ENCODE data around the gene SGPP2. TPM values are rescaled to one million over a fixed set of nuclear protein-coding genes. Genes with fewer than 3 reads are reported as not detected.

Gene SGPP2
- total RNA-seq, 1 donor, result not detected

DNA sequence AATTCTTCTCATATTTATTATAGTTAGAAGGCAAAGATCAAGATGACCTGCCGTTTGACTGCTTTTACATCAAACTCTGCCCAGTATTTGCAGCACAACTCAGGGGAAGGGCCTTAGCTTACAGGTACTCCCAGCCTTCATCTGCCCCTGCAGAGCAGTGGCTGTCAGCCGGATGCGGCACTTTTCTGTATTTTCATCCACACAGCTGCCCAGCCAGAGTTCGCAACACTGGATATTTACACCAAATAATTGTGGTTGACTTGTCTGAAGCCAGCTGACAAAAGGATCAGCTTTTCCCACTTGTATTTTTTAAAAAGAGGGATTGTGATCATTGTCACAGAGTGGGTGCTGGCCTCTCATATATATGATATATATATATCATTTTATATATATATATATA is 136.8 kb downstream of the SGPP2 start:
- TF ChIP-seq, protein P1, sequence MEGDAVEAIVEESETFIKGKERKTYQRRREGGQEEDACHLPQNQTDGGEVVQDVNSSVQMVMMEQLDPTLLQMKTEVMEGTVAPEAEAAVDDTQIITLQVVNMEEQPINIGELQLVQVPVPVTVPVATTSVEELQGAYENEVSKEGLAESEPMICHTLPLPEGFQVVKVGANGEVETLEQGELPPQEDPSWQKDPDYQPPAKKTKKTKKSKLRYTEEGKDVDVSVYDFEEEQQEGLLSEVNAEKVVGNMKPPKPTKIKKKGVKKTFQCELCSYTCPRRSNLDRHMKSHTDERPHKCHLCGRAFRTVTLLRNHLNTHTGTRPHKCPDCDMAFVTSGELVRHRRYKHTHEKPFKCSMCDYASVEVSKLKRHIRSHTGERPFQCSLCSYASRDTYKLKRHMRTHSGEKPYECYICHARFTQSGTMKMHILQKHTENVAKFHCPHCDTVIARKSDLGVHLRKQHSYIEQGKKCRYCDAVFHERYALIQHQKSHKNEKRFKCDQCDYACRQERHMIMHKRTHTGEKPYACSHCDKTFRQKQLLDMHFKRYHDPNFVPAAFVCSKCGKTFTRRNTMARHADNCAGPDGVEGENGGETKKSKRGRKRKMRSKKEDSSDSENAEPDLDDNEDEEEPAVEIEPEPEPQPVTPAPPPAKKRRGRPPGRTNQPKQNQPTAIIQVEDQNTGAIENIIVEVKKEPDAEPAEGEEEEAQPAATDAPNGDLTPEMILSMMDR (IDR thresholded peaks at IDR 0.05; ENCODE audit: insufficient read depth, low read depth, low read length), result no peak
- no peak overlapping the region for H3K4me3 ChIP-seq (ENCODE audit: low read depth, low read length)
- no peak for DNase-seq (ENCODE audit: low read depth)

DNA sequence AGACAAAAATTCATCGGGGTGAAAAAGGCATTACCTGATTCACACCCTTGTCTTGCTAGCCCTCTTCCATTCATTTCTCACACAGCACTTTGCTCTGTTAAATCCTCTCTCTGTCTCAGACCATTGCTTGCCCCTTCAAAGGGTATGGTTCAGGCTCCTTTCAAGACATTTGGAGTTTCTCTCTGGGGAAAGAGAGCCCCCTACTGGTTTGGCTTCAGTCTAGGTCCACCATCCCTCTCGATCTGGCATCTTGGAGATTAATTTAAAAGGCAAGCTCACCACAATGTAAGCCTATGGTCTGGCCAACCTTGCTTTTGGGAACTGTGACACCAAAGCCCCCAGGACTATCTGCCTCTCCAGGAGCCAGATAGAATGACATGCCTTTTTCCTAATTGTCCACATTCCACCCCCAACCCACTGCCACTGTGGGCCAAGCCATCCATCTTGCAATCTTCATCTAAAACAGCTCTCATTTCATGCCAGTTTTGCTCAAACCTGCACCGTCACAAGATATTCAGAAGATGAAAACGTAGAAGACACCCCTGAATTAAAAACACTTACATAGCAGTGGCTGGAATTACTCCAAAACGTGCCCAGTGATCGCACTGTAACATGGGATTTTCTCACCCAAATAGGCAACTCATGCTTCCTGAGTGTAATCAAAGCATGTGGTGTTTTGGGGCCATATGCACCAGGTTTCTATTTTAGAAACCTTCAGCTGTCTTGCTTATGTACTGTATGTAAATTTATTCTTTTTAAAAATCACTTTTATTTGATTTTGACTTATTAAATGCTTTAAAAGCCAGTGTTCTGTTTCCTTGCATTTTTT is 137.7 kb downstream of the SGPP2 start:
- peak; percentile 66 for DNase-seq (ENCODE audit: low read depth)
- H3K4me3 ChIP-seq (ENCODE audit: low read depth, low read length), result no peak overlapping the region
- TF ChIP-seq, protein P1 (IDR thresholded peaks at IDR 0.05; ENCODE audit: insufficient read depth, low read depth, low read length), result peak; percentile 79

DNA sequence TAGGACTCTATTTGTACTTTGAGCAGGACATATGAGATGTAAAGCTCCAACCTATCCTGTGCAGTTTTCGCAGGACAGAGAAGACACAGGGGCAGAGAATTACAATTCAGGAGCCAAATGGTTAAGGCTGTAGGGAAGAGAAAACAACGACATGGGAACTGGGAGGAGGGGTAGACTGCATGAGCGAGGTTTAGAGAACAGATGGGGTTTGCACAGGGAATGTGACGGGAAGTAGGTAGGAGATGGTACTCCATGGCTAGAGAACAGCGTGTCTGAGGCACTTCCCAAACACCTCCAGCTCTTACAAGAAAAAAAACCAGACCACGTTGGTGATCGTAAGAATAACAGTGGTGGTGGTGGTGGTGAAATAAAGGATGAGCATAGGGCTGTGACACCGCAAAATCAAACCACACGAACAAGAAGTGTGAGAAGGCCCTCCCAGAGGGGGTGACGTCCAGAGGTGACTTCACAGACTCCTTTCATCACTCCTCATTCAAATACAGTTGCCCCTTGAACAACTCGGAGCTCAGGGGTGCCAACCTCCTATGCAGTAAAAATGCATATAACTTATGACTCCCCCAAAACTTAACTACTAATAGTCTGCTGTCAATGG is 138.9 kb downstream of the SGPP2 start:
- DNase-seq (ENCODE audit: low read depth), result no peak
- no peak overlapping the region for H3K4me3 ChIP-seq (ENCODE audit: low read depth, low read length)
- TF ChIP-seq, protein P1 (IDR thresholded peaks at IDR 0.05; ENCODE audit: insufficient read depth, low read depth, low read length), result no peak

GRCh38 chr2:222563936-222564335 is 139.6 kb downstream of the SGPP2 start:
- TF ChIP-seq, protein P1 (IDR thresholded peaks at IDR 0.05; ENCODE audit: insufficient read depth, low read depth, low read length), result no peak
- DNase-seq (ENCODE audit: low read depth), result no peak
- H3K4me3 ChIP-seq (ENCODE audit: low read depth, low read length), result no peak overlapping the region

GRCh38 chr2:222566229-222566628 is 141.9 kb downstream of the SGPP2 start:
- TF ChIP-seq, protein P1 (IDR thresholded peaks at IDR 0.05; ENCODE audit: insufficient read depth, low read depth, low read length), result no peak
- H3K4me3 ChIP-seq (ENCODE audit: low read depth, low read length), result no peak overlapping the region
- no peak for DNase-seq (ENCODE audit: low read depth)

DNA sequence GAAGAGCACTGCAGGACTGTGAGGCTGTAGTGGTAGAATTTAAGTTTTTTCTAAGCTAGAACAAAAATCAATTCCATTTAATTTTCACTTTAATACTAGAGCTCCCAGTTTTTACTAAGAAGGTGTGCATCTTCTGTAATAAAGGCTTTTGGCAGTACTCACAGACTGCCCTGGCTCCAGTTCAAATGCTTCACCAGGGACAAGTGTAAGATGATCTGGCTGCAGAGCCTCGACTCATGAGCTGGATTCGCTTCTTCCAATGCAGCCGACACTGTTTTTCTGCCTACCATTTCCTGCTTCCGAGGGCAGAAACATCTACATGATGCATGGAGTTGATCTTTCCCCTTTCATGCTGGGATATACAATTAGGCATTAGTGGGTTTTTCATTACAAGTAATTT is 144.5 kb downstream of the SGPP2 start:
- H3K4me3 ChIP-seq (ENCODE audit: low read depth, low read length), result no peak overlapping the region
- DNase-seq (ENCODE audit: low read depth), result peak; percentile 44
- TF ChIP-seq, protein P1 (IDR thresholded peaks at IDR 0.05; ENCODE audit: insufficient read depth, low read depth, low read length), result no peak
